Middle frontal gyrus (tissue), 1 donor: ENCODE results near the gene FAM241B.

Experiments used
- DNase-seq: peaks from one replicate; pipeline ENCODE4 v3.0.0-alpha.2; 2015; ENCODE audit warnings: low spot score; ENCODE audit errors: extremely low spot score

The FAM241B gene

DNA sequence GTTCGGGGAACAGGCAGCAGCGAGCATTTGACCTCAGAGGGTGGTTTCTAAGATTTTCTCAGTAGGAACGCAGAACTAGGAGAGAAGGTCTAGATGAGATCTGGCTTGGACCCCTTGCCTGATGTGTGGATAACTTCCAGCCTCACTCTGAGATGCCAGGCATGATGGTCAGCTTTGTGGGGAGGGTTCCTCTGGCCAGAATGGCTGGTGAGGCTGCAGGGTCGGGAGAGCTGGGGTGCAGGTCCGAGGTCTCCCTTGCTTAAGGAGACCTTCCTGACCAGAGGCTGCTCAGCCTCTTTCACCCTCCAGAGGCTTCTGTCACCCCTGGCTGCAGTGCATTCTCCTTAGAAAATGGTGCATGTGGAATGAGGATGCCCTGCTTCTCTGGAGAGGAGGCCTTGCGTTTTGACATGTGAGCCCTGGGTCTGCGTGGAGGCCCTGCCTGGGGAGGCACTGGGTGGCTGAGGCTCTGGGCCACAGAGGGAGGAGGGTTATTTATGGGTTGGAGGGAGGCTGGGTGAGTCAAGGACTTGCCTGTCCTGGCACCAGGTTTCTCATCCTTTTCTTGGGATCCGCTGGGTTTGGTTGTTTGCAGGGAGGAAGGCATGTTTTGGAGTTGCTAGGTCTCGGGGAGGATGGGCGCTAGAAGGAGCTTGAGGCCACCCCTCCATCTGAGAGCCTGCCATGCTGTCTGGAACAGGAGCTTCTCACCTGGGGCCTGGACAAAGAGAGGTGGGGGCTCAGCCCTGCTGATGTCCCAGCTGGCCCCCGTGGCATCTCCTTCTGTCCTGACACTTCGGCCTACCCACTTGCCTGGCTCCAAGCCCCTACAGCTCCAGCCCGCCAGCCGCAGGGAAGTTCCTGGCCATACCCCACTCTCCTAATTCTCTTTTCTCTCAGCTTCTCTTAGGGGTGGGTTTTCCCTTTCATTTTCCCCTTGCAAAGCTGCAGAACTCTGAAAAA is 3.9 kb downstream of the FAM241B start:
- DNase-seq: no peak

DNA sequence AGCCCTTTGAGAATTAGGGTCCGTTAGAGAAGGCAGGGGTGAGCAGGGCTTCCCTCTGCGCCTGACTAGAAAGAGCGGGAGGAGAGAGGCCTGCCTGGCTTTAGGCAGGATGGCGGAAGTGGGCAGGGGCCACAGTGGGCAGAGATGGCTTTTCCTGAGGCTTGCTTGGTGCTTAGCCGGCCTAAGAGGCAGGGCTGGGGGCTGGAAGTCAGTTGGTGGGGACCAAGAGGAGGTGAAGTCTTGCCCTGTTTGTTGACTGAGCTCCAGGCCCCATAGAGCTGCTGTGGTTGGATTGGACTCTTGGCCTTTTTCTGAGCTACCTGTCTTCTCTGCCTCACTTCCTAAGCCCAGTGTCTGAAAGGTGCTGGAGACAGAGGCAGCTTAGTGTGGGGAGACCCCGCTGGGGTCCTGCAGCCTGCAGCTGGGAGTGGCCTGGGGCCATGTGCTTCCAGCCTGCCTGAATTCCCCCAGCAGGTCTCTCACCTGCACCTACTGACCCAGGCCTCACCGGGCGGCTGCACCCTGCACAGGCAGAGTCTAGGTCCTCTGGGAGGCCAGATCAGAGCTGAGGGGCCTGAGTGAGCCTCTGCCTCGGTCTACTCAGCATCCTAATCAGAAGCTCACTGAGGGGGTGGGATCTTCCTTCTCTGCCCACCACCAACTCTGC is 4.8 kb downstream of the FAM241B start:
- DNase-seq: no peak

DNA sequence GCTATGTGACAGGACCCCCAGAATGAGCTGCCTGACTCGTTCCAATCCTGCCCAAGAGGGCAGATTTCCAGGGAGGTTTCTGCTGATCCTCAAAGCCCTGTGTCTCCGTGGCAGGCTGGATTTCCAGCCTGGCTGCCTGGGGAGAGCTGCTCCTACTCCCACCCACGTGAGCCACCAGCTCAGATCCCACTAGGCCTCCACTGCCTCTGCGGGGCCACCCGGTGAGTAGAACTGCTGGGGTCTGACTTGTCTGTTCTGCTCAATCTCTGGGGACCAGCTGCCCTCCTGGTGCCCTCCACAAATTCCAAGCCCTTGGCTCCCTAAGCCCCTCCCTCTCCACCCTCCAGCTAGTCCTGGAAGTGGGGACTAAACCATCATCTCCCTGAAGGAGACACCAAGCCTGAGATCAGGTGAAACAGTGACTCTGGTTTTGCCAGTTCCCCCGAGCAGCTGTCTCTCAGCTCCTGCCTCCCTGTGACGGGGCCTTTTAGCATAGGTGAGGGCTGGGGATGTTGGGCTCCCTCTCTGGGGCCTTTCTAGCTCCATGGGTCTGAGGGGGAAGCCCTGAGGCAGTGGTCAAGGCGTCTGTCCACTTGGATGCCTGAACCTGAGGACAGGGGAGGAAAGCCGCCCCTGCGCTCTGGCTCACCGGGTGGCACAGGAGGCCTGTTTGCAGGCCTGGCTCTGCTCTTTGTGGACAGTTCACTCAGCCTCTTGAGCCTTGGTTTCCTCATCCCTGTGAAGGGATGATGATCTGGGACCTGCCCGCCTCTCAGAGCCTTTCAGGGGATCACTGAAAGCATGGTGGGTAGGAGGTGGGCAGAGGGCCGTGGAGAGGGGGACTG is 5.6 kb downstream of the FAM241B start:
- DNase-seq: no peak

DNA sequence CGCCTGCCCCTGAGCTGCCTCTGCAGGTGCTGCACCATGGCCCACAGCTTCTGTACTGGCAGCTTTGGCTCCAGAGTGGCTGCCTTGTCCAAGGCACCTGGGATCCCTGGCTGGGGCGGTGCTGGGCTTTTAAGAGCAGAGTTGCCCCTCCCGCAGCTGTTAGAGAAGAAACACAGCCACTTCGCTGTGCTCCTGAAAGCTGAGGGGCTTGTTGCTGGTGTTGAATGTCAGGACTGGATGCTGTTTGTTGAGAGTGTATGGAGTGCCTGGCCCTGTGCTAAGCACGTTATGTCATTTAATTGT is 6.2 kb downstream of the FAM241B start:
- no peak for DNase-seq

DNA sequence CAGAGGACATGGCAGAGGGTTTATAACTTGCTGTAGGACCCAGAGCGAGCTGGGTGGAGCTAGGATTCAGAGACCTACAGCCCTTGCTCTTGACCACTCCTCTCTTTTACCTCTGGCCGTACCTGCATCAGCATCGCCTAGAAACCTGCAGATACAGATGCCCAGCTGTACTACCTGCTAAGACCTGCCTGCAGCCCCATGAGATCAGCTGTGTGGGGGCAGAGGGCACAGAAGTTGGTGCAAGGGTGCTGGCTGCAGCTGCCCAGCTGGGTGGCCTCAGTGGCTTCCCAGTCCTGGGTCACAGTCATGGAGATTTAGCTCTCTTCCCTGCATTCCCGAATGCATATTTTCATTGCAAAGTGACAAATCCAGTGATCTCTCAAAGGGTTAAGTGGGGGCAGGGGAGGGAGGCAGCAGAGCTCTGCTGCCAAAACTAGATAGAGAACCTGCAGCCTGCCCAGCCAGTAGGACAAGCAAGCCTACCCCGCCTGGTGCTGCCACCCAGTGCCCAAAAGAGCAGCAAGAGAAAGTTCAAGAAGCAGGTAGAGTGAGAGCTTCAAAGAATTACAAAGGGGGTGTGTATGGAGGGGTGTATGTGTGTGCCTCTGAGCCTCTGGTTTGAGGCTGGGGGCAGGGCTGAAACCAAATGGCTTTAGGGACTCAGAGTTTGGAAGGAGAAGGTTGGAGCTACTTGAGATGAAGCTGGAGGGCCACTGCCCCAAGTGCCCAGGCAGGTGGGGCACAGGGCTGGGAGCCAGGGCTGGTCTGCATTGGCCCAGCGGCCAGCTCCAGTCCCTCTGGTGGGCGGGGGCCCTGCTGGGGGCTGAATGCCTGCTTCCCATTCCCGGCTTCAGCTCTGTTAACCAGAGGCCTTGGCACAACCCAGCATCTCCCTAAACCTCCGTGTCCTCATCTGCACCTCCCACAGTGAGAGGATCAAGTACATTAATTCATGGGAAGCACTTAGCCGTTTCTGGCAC is 6.9 kb downstream of the FAM241B start:
- no peak for DNase-seq

DNA sequence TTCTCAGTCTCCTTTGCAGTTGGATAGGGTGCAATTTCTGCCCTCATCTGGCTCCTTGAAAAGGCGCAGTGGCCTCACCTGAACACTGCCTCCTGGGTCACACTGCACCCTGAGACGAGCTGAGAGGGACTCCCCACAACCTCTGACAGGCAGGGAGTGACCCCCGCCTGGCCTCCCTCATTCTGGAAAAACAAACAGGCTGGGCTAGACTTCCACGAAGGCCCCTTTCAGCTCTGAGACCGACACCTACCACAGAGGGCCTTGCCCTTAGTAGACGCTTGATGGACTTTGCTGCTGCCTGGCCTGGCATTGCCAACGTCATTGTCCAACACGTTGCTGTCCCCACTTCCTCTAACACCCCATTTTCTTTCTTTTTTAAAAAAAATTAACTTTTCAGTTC is 8.6 kb downstream of the FAM241B start:
- no peak for DNase-seq

DNA sequence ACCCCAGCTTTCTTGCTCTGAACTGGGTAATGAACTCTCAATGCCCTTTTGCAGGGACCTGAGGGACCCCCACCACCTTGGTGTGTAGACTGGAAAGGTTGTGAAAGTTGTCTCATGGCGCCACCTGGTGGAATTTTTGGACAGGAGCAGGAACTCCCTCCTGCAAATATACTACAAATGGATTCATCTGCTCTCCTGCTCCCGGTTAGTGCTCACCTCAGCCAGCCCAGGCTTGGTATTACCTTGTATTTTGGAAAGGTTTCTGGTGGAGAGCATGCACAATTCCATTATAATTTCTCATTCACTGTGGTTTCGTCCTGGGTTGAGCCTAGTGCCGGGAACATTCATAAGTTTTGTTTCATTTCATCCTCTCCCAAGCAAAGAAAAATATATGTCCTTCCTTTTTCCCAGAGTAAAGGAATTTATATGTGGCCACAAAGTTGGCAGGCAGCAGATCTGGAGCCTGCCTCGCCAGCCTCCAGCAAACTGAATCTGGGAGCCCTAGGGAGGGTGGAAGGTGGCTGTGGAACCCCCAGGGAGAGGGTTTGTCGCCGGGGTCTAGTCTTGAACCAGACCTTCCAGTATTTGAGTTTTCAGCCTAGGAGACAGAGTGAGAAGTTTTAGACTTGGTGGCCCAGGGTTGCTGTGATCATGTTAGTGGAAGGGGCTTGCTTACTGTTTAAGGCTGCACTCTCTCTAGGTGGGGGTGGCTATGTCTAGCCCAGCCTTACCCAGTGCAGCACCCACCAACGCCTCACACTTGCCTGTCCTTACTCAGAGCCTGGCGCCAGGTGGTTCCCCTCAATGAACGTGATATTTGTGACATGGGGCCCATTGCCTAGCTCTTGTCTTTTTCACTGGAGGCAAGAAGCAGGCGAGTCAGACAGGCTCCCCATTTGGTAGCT is 9.5 kb downstream of the FAM241B start:
- peak; percentile 42 for DNase-seq

DNA sequence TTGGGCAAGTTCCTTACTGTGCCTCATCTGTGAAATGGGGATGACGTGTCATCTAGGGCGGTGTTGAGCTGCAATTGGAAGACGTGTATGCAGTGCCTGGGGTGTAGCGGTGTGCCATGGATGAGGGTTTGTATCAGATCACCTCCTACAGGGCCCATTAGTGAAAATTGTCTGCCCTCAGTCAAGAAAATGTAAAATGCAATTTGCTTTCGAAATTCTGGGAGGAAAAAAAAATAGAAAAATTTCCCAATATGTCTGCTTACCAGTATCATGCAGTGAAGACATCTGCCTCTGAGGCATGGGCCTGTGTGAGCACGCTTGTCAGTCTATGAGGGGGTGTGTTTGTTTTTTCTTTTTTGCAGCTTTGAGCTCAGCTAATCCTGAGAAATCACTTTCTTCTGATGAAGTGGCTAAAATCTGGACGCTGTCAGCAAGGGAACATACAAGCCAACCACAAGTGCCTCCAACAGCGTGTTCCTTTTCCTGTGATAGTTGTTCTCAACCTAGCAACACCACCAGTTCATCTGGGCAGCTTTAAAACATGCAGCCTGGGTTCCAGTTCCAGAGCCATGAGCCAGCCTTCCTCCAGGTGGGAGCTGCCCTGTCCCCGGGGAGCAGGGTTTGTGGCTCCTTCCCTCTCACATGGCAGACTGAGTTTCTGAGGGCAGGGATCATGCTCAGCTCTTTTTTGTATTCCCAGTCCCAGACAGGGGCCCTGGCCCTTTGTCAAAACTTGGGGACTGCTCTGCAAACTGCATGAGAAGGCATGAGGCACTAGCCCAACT is 10.3 kb downstream of the FAM241B start:
- DNase-seq: no peak

DNA sequence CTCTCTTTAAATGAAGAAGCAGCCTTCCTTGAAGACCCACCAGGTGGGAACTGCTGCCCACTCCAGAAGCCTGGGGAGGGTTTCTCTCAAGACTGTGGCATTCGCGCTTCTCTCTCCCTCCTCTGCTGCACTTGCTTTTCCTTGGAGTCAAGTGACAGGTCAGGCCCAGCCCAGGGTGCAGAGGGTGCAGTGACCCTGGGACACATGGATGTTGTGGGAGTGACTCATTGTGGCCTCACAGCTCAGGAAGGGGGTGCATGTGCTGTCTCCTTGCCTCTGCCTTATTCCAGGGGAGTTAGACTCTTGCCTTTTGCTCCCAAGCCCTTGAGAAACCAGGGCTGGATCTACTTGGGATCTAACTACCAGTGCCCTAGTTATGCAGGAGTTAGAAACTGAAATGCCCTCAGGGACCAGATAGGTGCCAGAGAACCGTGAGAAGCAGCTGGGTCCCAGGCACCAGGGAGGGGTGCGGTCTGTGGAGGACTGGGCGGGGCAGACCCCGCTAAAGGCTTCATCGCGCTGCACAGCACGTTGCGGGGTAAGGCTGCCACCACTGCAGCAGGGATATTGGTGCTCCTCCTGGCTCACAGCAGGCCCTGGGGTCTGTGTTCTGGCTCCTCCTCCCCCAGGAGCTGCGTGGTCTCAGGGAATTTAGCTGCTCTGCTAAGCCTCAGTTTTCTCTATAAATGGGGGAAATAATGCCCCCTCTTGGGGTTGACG is 11.4 kb downstream of the FAM241B start:
- no peak for DNase-seq

DNA sequence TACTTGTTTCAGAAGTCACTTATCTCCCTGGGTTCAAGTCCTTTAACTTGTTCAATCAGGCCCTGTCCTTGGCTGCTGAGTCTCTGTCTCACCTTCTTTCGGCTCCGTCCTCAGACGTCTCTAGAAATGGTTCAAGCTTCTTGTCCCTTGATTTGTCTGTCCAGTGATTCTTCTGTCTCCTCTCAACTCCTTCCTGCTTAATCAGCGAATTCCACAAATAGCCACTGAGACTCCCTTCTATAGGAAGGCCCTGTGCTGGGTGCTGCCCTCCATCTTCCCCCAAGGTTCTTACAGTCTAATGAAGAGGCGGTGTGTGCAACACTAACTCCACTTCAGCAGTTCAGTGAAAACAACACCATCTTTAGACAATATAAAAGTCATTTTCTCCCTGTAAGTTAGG is 12.7 kb downstream of the FAM241B start:
- no peak for DNase-seq

DNA sequence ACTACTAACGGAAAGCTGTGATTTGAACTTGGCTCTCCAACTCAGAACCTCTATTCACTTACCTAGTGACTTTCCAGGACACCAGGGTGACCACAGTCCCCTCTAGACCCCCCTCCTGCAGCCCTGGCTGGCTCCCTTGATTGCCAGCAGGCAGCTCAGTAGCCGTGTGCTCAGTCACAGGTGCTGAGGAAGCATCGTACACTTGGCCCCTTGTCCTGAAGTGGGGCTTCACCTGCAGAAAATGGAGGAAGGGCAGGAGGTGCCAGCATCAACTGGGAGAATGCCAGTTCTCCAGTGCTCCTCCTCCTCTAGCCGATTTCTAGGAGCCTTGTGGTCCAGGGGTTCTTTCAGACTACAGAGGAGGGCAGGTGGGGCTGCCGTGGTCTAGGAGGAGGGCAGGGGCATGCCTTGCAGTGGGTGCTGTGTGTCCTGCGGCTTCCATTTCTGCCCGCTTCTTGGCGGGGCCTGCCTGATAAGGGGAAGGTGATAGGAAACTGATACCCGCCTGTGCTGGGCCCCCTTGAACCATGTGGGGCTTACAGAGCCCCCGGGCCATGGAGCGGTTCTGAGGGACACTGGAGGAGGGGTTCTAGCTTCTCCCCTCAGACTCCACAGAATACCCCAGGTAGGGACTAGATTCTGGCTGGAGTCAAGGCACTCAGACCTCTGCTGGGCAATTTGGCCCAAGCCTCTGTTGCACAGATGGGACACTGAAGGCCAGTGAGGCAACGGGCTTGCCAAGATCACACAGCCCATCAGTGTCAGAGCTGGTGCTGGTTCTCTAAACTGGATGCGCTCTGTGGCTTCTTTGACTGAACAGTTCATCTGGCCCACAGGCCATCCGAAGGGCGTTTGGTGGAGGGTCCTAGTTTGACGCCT is 14.0 kb downstream of the FAM241B start:
- DNase-seq: no peak

DNA sequence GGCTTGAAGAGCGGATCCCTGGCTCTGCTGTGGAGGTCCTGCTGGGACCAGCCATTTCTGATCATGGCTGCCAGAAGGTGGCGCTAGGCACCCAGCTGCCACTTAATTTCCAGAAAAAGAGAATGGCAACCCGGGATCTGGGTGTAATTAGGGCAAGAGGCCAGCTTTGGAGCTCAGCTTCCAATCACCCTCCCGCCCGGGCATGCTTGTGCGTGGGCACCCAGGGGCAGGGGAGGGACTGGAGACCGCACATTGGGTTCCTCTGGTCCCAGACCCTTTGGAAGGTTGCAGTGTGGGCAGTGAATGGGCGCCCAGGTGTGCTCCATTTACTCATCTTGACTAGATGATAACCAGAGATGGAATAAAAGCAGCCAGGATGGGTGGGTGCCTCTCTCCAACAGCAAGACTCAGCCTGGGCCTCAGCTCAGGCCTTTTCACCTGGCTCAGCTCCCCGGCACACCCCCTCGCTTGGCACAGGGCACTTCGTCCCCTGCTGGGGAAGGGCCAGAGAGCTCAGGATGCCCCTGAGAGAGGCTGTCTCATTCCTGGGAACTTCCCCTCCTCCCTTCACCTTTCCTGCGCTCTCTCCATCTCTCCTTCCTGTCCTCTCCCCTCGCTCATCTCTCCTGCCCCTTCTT is 14.7 kb downstream of the FAM241B start:
- DNase-seq: peak; percentile 22

DNA sequence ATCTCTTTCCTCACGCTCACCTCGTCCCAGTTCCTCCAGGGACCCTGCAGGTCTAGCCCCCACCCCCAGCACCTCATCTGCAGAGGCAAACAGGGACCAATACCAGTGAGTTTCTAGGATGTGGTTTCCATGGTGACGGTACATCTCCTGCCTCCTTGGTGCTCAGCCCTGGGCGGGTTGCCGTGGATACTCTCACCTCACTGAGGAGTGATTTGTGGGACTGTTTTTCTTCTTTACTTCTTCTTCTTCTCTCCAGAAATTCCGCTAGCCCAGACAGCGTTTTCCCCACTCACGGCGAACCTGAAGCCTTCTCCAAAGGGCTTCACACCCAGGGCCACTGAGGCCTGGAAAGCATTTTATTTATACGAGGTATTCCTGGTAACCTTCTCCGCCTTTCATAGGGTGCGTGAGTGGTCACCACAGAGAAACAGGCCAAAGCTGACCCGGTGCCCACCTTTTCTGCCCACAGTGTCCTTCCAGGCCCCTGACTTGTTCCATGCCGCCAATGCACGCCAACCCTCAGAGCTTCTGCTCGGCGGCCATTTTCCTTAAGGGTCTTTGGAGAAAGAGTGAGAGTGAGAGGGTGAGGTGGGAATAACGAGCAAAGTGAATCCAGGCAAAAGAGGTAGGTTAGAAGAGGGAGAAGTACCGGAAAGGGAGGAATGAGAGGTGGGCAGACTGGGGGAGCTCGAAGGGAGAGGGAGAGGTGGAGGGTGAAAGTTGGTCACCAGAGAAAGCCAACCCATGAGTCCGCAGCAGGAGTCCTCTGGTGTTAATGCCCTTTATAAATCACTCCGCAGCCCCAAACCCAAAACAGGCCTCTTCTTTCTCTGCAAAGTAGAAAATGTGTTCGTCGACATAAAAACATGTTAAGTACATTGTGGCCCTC is 15.5 kb downstream of the FAM241B start:
- DNase-seq: peak; percentile 22

DNA sequence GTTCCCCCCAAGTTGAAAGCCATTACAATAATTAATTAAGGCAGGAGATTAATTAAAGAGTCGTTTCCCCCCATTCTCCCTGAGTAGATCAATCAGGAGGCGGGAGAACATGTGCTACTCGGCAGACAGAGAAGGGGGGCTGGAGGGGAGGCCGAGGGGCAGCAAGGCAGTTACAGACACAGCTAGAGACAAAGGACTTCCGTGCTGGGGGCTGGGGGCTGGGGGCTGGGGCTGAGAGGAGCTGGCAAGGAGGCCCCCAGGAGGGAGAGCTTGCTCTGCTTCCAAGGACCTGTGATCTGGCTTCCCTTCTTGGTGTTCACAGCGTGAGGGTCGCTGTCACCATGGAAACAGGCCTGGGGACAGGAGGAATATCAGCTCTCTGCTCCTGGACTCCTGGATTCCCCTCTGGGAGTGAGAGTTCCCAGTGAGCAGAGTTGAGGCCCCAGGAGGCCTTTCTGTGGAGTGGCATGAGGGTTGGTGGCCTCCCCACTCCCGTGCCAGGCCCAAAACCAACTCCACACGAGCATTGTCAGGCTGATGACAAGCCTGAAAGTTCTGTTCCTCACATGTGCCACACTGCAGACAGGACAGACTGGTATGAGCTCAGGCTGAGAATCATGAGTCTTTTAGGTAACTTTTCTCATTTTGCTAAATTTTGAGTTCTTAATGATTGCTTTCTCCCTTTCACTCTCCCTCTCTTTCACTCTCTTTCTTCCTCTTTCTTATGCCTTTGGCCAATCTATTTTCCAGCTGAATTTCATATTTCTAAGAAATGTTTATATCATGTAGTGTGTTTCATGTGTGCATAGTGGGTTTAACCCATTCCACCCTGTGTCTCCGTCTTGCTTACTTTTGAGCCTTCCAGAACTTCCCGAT is 16.4 kb downstream of the FAM241B start:
- DNase-seq: no peak

DNA sequence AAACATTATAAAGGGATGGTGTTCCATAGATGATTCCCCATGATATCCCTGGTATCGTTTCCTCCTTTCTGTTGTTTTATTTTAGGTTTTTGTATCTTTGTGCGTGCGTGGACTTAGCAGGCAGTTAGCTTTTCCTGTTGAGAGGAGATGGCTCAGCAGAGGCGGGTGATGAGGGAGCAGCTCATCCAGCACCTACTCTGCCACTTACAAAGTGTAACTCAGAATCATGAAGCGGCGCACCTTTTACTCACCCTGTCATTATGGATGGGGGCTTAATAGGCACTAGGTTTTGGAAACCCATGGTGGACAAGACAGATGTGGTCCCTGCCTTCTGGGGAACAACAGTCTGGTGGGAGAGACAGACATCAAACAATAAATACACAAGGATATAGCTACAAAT is 17.1 kb downstream of the FAM241B start:
- DNase-seq: no peak
